A549 (cell line): ENCODE data around the gene COMMD3.

Experiments used
- CTCF ChIP-seq: fragments of >200 bp; sonication (Bioruptor Twin); formaldehyde crosslinking; IDR thresholded peaks from 3 replicates; pipeline ENCODE4 v1.5.1; 2016
- EP300 ChIP-seq, 2 experiments: fragments of >200 bp; sonication (Bioruptor Twin); formaldehyde crosslinking; IDR thresholded peaks; 2 replicates in 1 of 2; 3 replicates in 1 of 2; pipeline ENCODE4 v1.6.1; 2016 to 2017
- JUN ChIP-seq, 2 experiments: fragments of >200 bp; sonication (Bioruptor Twin); formaldehyde crosslinking; IDR thresholded peaks; 2 replicates in 1 of 2; 3 replicates in 1 of 2; pipeline ENCODE4 v1.6.1; 2016 to 2017
- NPAS2 ChIP-seq: fragments of 250-450 bp; sonication (Bioruptor Pico); IDR thresholded peaks from 2 replicates; pipeline ENCODE4 v1.8.0; 2022; ENCODE audit warnings: mild to moderate bottlenecking, moderate library complexity, borderline replicate concordance
- POLR2A ChIP-seq: IDR thresholded peaks from 2 replicates; pipeline ENCODE4 v1.6.1; 2012; ENCODE audit warnings: mild to moderate bottlenecking, low read length
- REST ChIP-seq: fragments of 200-600 bp; sonication (generic); IDR thresholded peaks from 2 replicates; pipeline ENCODE4 v1.6.1; 2016; ENCODE audit warnings: antibody characterized with exemption, mild to moderate bottlenecking, moderate library complexity
- SMC3 ChIP-seq: fragments of >200 bp; sonication (Bioruptor Twin); formaldehyde crosslinking; IDR thresholded peaks from 3 replicates; pipeline ENCODE4 v1.6.1; 2018; ENCODE audit warnings: inconsistent platforms

DNA sequence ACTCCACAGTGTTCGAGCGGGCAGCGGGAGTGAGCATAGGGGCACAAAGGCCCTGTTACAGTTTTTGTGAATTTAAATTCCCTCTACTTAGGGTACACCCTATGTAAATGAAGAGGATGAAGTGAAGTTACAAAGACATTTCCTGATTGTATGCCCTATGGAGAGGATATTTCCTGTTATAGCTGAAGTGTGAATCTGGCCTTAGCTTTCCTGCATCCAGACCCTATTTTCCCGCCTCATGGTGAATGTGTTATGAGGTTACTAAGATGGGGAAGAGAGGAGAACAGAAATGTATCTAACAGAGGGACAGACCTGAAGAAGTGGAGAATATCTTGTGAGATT, 37.8 kb upstream of the COMMD3 start:
- TF ChIP-seq CTCF = no peak
- no peak for TF ChIP-seq SMC3
- TF ChIP-seq NPAS2 (CRISPR knock-in tag) = no peak
- TF ChIP-seq POLR2A = no peak
- TF ChIP-seq REST = no peak
- TF ChIP-seq EP300 (IDR thresholded peaks at IDR 0.05) = no peak
- TF ChIP-seq JUN (IDR thresholded peaks at IDR 0.05) = no peak
